OCI-LY7 (cell line): ENCODE results near the gene METTL8. TPM values are rescaled to one million over a fixed set of nuclear protein-coding genes. Genes with fewer than 3 reads are reported as not detected.

ENCODE experiments used
- BruUV-seq: library from RNA; stranded (reverse); fragments of 400-500 nt; replicated peaks from 2 replicates; lab custom pipeline; 2021; lab: Mats Ljungman, UMichigan
- CTCF ChIA-PET: fragments of 300-600 bp; sonication (Branson Sonifier 250); formaldehyde crosslinking; loops from one replicate; lab custom pipeline; 2022; ENCODE audit warnings: antibody characterized with exemption; ENCODE audit not compliant: unreplicated experiment; lab: Charles Lee
- POLR2A ChIA-PET: fragments of 300-600 bp; sonication (Branson Sonifier 250); formaldehyde crosslinking; loops from one replicate; lab custom pipeline; 2022; ENCODE audit warnings: antibody characterized with exemption; lab: Charles Lee
- DNase-seq: peaks from one replicate; pipeline ENCODE4 v3.0.0-alpha.2; 2015; ENCODE audit warnings: low spot score
- H2AFZ ChIP-seq: fragments of 200-600 bp; sonication (generic), shearing (Covaris generic); 2 replicates; pipeline ENCODE4 v1.6.1; 2014; ENCODE audit warnings: mild to moderate bottlenecking, antibody characterized with exemption, low read length, moderate library complexity
- H3K27ac ChIP-seq: fragments of 200-600 bp; sonication (generic); 2 replicates; pipeline ENCODE4 v1.5.1; 2014; ENCODE audit warnings: mixed run types, low read depth, mild to moderate bottlenecking, moderate library complexity, low read length, inconsistent platforms; ENCODE audit not compliant: poor library complexity, severe bottlenecking
- H3K36me3 ChIP-seq: fragments of 200-600 bp; sonication (generic); 2 replicates; pipeline ENCODE4 v1.6.1; 2014; ENCODE audit warnings: mild to moderate bottlenecking, antibody characterized with exemption, low read length, moderate library complexity, mixed read lengths; ENCODE audit not compliant: insufficient read depth
- H3K4me1 ChIP-seq: fragments of 200-600 bp; sonication (generic); 2 replicates; pipeline ENCODE4 v1.5.1; 2014; ENCODE audit warnings: mild to moderate bottlenecking, low read length; ENCODE audit not compliant: insufficient read depth, poor library complexity, severe bottlenecking
- H3K4me2 ChIP-seq: fragments of 200-600 bp; sonication (generic); 2 replicates; pipeline ENCODE4 v1.6.1; 2014; ENCODE audit warnings: mild to moderate bottlenecking, low read length
- H3K4me3 ChIP-seq: fragments of 200-600 bp; sonication (generic); 2 replicates; pipeline ENCODE4 v1.5.1; 2014; ENCODE audit warnings: mild to moderate bottlenecking, low read depth, low read length; ENCODE audit not compliant: poor library complexity, severe bottlenecking
- H3K79me2 ChIP-seq: fragments of 200-600 bp; sonication (generic); 2 replicates; pipeline ENCODE4 v1.6.1; 2016; ENCODE audit warnings: low read depth, mild to moderate bottlenecking, low read length, moderate library complexity, mixed read lengths; ENCODE audit not compliant: insufficient read depth
- H3K9me2 ChIP-seq: fragments of 200-600 bp; sonication (generic); 2 replicates; pipeline ENCODE4 v1.6.1; 2016; ENCODE audit warnings: mild to moderate bottlenecking, low read length, mixed read lengths; ENCODE audit not compliant: insufficient read depth
- H3K9me3 ChIP-seq: fragments of 200-600 bp; sonication (generic); 2 replicates; pipeline ENCODE4 v1.6.1; 2014; ENCODE audit warnings: mild to moderate bottlenecking, mixed run types, low read length, mixed read lengths
- H4K20me1 ChIP-seq: fragments of 200-600 bp; sonication (generic); 2 replicates; pipeline ENCODE4 v1.6.1; 2014; ENCODE audit warnings: mild to moderate bottlenecking, antibody characterized with exemption, low read length, moderate library complexity, mixed read lengths; ENCODE audit not compliant: insufficient read depth
- CTCF ChIP-seq: fragments of 200-600 bp; sonication (generic); conservative IDR thresholded peaks from 2 replicates; pipeline ENCODE4 v1.5.1; 2014; ENCODE audit warnings: mild to moderate bottlenecking, antibody characterized with exemption, low read length, moderate library complexity, mixed read lengths
- EZH2phosphoT487 ChIP-seq: fragments of 200-600 bp; sonication (generic); IDR thresholded peaks from 2 replicates; pipeline ENCODE4 v1.6.1; 2018; ENCODE audit warnings: low read depth, borderline replicate concordance, mild to moderate bottlenecking, mixed run types, antibody characterized with exemption, low read length, moderate library complexity, mixed read lengths
- intact Hi-C: fragments of 100-400 bp; cut with micrococcal nuclease; formaldehyde crosslinking; loops from one replicate; pipeline ENCODE4 v1.10.0; 2022; ENCODE audit not compliant: unreplicated experiment
- total RNA-seq, 2 experiments: library from RNA; depleted of rRNA in 1 of 2; stranded (reverse); fragments of >200 nt in 1 of 2; shearing (Covaris generic) in 1 of 2; gene quantifications; 2 replicates each; pipeline ENCODE4 v1.2.3, GENCODE V29; 2014 to 2022

The METTL8 gene
- total RNA-seq, 2 experiments from 2014 or later: 11.8 to 33.0 TPM

GRCh38 chr2:171405546-171405945, 28.2 kb downstream of the METTL8 start:
- TF ChIP-seq CTCF (no peak), EZH2phosphoT487 (no peak)
- H4K20me1 ChIP-seq: no peaks in the 10 kb centered on the region
- no TSS peak for BruUV-seq
- H3K9me3 ChIP-seq: peaks cover 28% of the 10 kb centered on the region
- DNase-seq: no peak
- CTCF ChIA-PET: interaction anchor here (0.8 to 1.5 kb wide), 3 partner anchors 11 to 75 kb away, joined by 3 to 4 read pairs (median 4); no protein-coding TSS in a partner anchor
- peaks cover 31% of the 10 kb centered on the region for H3K36me3 ChIP-seq
- no peaks in the 10 kb centered on the region for H3K9me2 ChIP-seq
- H2AFZ ChIP-seq: peak overlapping the region; percentile 10; the same call in 1 of the 2 replicates
- peak overlapping the region; percentile 34; the same call in 1 of the 2 replicates for H3K4me2 ChIP-seq
- POLR2A ChIA-PET: interaction anchor here (0.6 to 4.2 kb wide), 13 partner anchors 10 to 436 kb away, joined by 3 to 35 read pairs (median 4); no protein-coding TSS in a partner anchor
- intact Hi-C loops: no loop called here
- peaks cover 28% of the 10 kb centered on the region for H3K4me1 ChIP-seq
- H3K27ac ChIP-seq: peak overlapping the region; percentile 49
- H3K4me3 ChIP-seq: no peak overlapping the region
- H3K79me2 ChIP-seq: peaks cover 3% of the 10 kb centered on the region; the same call in 1 of the 2 replicates

- POLR2A ChIA-PET: interaction anchor here (1.7 to 4.2 kb wide), 2 partner anchors 9 to 26 kb away, joined by 5 to 35 read pairs; no protein-coding TSS in a partner anchor
- Histone ChIP-seq H4K20me1 (no peaks in the 10 kb centered on the region), H3K4me2 (no peak overlapping the region), H3K9me2 (no peaks in the 10 kb centered on the region), H3K79me2 (0 out of 2 replicates have a peak, but pooled peaks cover 3% of the 10 kb centered on the region), H3K4me1 (peaks cover 26% of the 10 kb centered on the region), H3K36me3 (peaks cover 31% of the 10 kb centered on the region), H3K27ac (no peak overlapping the region), H3K4me3 (no peak overlapping the region), H2AFZ (no peak overlapping the region), H3K9me3 (peaks cover 28% of the 10 kb centered on the region)
- intact Hi-C loops: no loop called here
- TF ChIP-seq CTCF (no peak), EZH2phosphoT487 (no peak)
- BruUV-seq: no TSS peak
- CTCF ChIA-PET: no interaction called here
- no peak for DNase-seq
Measured at GRCh38 chr2:171404719-171405118, 29.1 kb downstream of the METTL8 start.

- no peak overlapping the region for H3K27ac ChIP-seq
- peaks cover 28% of the 10 kb centered on the region for H3K9me3 ChIP-seq
- 0 out of 2 replicates have a peak, but pooled peaks cover 3% of the 10 kb centered on the region for H3K79me2 ChIP-seq
- peaks cover 30% of the 10 kb centered on the region for H3K4me1 ChIP-seq
- no peak for TF ChIP-seq CTCF
- TF ChIP-seq EZH2phosphoT487: no peak
- no peak for DNase-seq
- intact Hi-C loops: no loop called here
- ChIA-PET CTCF (no interaction called here), POLR2A (interaction anchor here (4.2 kb wide), 1 partner anchor 9 kb away, joined by 35 read pairs; no protein-coding TSS in a partner anchor)
- BruUV-seq: no TSS peak
- H4K20me1 ChIP-seq: no peaks in the 10 kb centered on the region
- no peaks in the 10 kb centered on the region for H3K9me2 ChIP-seq
- no peak overlapping the region for H2AFZ ChIP-seq
- no peak overlapping the region for H3K4me3 ChIP-seq
- H3K36me3 ChIP-seq: peaks cover 31% of the 10 kb centered on the region
- no peak overlapping the region for H3K4me2 ChIP-seq
Measured at GRCh38 chr2:171404261-171404660, 29.5 kb downstream of the METTL8 start.
